GM06990 (cell line): ENCODE results near the gene COL4A1.

Source experiments
- DNase-seq: peaks from one replicate; pipeline ENCODE4 v3.0.0-alpha.2; 2011; ENCODE audit not compliant: insufficient read length; ENCODE audit errors: extremely low read depth
- H3K27me3 ChIP-seq: replicated peaks from 2 replicates; pipeline ENCODE4 v1.6.0; 2011; ENCODE audit warnings: low read length; ENCODE audit not compliant: control insufficient read depth, insufficient read depth
- H3K36me3 ChIP-seq: 2 replicates; pipeline ENCODE4 v1.5.1; 2011; ENCODE audit warnings: low read length; ENCODE audit not compliant: control insufficient read depth, insufficient read depth
- H3K4me3 ChIP-seq: replicated peaks from 2 replicates; pipeline ENCODE4 v1.5.1; 2011; ENCODE audit warnings: low read depth, mild to moderate bottlenecking, control low read depth, low read length
- CTCF ChIP-seq: IDR thresholded peaks from 2 replicates; pipeline ENCODE4 v1.5.1; 2011; ENCODE audit warnings: low read length, control low read depth, mild to moderate bottlenecking, inconsistent platforms; ENCODE audit not compliant: insufficient read depth, poor library complexity, severe bottlenecking

COL4A1 gene

GRCh38 chr13:110212529-110212928 lies 94.4 kb downstream of the COL4A1 start:
- Histone ChIP-seq H3K27me3 (no peaks in the 10 kb centered on the region; the same call in none of the 2 replicates), H3K36me3 (no peaks in the 10 kb centered on the region), H3K4me3 (no peak overlapping the region)
- DNase-seq = no peak
- TF ChIP-seq CTCF = no peak

- Histone ChIP-seq H3K27me3 (no peaks in the 10 kb centered on the region; the same call in 1 of the 2 replicates), H3K4me3 (no peak overlapping the region), H3K36me3 (no peaks in the 10 kb centered on the region)
- no peak for DNase-seq
- no peak for TF ChIP-seq CTCF
Measured at GRCh38 chr13:110211735-110212134, 95.2 kb downstream of the COL4A1 start.

- no peak overlapping the region for H3K4me3 ChIP-seq
- no peak for TF ChIP-seq CTCF
- no peaks in the 10 kb centered on the region; the same call in 1 of the 2 replicates for H3K27me3 ChIP-seq
- DNase-seq = no peak
- H3K36me3 ChIP-seq = no peaks in the 10 kb centered on the region
Measured at GRCh38 chr13:110211046-110211445, 95.9 kb downstream of the COL4A1 start.

- no peaks in the 10 kb centered on the region; the same call in 1 of the 2 replicates for H3K27me3 ChIP-seq
- no peak for DNase-seq
- TF ChIP-seq CTCF = no peak
- H3K4me3 ChIP-seq = no peak overlapping the region
- no peaks in the 10 kb centered on the region for H3K36me3 ChIP-seq
Measured at GRCh38 chr13:110210604-110210985, 96.4 kb downstream of the COL4A1 start.

- TF ChIP-seq CTCF = no peak
- H3K36me3 ChIP-seq = no peaks in the 10 kb centered on the region
- DNase-seq = no peak
Measured at GRCh38 chr13:110209950-110210603, 96.9 kb downstream of the COL4A1 start.

GRCh38 chr13:110208116-110208515 lies 98.8 kb downstream of the COL4A1 start:
- Histone ChIP-seq H3K4me3 (no peak overlapping the region), H3K27me3 (no peaks in the 10 kb centered on the region; the same call in 1 of the 2 replicates)
- no peak for TF ChIP-seq CTCF

More at GRCh38 chr13:110209950-110210603, 96.9 kb downstream of the COL4A1 start:
- Histone ChIP-seq H3K27me3 (no peaks in the 10 kb centered on the region; the same call in 1 of the 2 replicates), H3K4me3 (no peak overlapping the region)

More at GRCh38 chr13:110208116-110208515, 98.8 kb downstream of the COL4A1 start:
- no peaks in the 10 kb centered on the region for H3K36me3 ChIP-seq
- no peak for DNase-seq
